Body of pancreas (tissue), 4 donors: ENCODE results near the gene SORCS2. TPM values are rescaled to one million over a fixed set of nuclear protein-coding genes. Genes with fewer than 3 reads are reported as not detected.

ENCODE experiments used
- ATAC-seq: fragments of 150-250 bp; one replicate; pipeline ENCODE4 v1.9.1; 2016
- DNase-seq, 4 donors: peaks; one replicate each; pipeline ENCODE4 v3.0.0-alpha.2; 2019
- H3K27ac ChIP-seq, 4 donors: fragments of 200-600 bp; sonication (generic); 1 replicate in 3 of 4; 2 replicates in 1 of 4; pipeline versions ENCODE4 v1.5.1 to v1.6.1; 2016 to 2019; ENCODE audit warnings: mild to moderate bottlenecking in 1 of 4, mixed read lengths in 1 of 4, moderate library complexity in 1 of 4
- H3K27me3 ChIP-seq, 2 donors: fragments of 200-600 bp; sonication (generic); one replicate each; pipeline ENCODE4 v1.6.0; 2016; ENCODE audit warnings: mild to moderate bottlenecking in 1 of 2
- H3K36me3 ChIP-seq, 2 donors: fragments of 200-600 bp; sonication (generic); replicated peaks in 1 of 2; 2 replicates each; pipeline ENCODE4 v1.5.1; 2016; ENCODE audit warnings: low read depth in 2 of 2; ENCODE audit not compliant: insufficient read depth in 1 of 2
- H3K4me1 ChIP-seq: fragments of 200-600 bp; sonication (generic); one replicate; pipeline ENCODE4 v1.6.0; 2016
- H3K4me3 ChIP-seq, 2 donors: fragments of 200-600 bp; sonication (generic); 1 replicate in 1 of 2; 2 replicates in 1 of 2; pipeline ENCODE4 v1.5.1; 2016 to 2019
- H3K9me3 ChIP-seq, 3 donors: fragments of 200-600 bp; sonication (generic); 1 replicate in 2 of 3; 2 replicates in 1 of 3; pipeline ENCODE4 v1.5.1; 2016
- CTCF ChIP-seq, 7 experiments: fragments of 450-650 bp in 4 of 7; fragments of 200-600 bp in 3 of 7; sonication (generic) in 3 of 7; IDR thresholded peaks; one replicate each; pipeline ENCODE4 v1.5.1; 2016 to 2019; ENCODE audit warnings: antibody characterized with exemption in 7 of 7
- POLR2A ChIP-seq, 3 donors: fragments of 450-650 bp; IDR thresholded peaks; one replicate each; pipeline ENCODE4 v1.6.1; 2016; ENCODE audit warnings: antibody characterized with exemption in 3 of 3, mild to moderate bottlenecking in 2 of 3
- WGBS, 2 donors: methylation state at CpG; one replicate each; pipeline ENCODE4 v1.1.5; 2017; 5-methylcytosine and 5-hydroxymethylcytosine counted together
- intact Hi-C: fragments of 100-400 bp; cut with DNase I; formaldehyde crosslinking; loops from one replicate; pipeline ENCODE4 v1.15.1; 2023
- total RNA-seq, 2 donors: library from RNA; depleted of rRNA; stranded (reverse); fragments of >200 nt; gene quantifications; one replicate each; pipeline ENCODE4 v1.1.0, GENCODE V29; 2016

The SORCS2 gene
- total RNA-seq, 2 donors from 2014 or later: 0.26 to 0.33 TPM

GRCh38 chr4:7360806-7361205, 168.5 kb downstream of the SORCS2 start:
- Histone ChIP-seq H3K27me3 (no peaks in the 10 kb centered on the region), H3K27ac (no peak overlapping the region), H3K9me3 (no peaks in the 10 kb centered on the region), H3K4me1 (peaks cover 3% of the 10 kb centered on the region), H3K36me3 (no peaks in the 10 kb centered on the region), H3K4me3 (no peak overlapping the region)
- intact Hi-C loops: no loop called here
- ATAC-seq (no peak), DNase-seq (no peak)
- TF ChIP-seq POLR2A (IDR thresholded peaks at IDR 0.05): no peak
- no peak for TF ChIP-seq CTCF (IDR thresholded peaks at IDR 0.05)
- WGBS, 2 donors: 51 to 56% methylated on average over 5 to 8 of the region's 8 CpGs

- 49 to 56% methylated on average over 14 of the region's 14 CpGs for WGBS, 2 donors
Observed at GRCh38 chr4:7361280-7361895, 169.1 kb downstream of the SORCS2 start.

GRCh38 chr4:7362341-7362740, 170.0 kb downstream of the SORCS2 start:
- no peaks in the 10 kb centered on the region for H3K27me3 ChIP-seq
- ATAC-seq (no peak), DNase-seq (no peak)
- H3K36me3 ChIP-seq: no peaks in the 10 kb centered on the region
- no peaks in the 10 kb centered on the region for H3K9me3 ChIP-seq
- WGBS, 2 donors: 59 to 88% methylated on average over 2 of the region's 2 CpGs
- H3K4me1 ChIP-seq: peaks cover 8% of the 10 kb centered on the region
- no peak overlapping the region for H3K4me3 ChIP-seq
- intact Hi-C loops: no loop called here
- no peak for TF ChIP-seq POLR2A (IDR thresholded peaks at IDR 0.05)
- no peak for TF ChIP-seq CTCF (IDR thresholded peaks at IDR 0.05)
- no peak overlapping the region for H3K27ac ChIP-seq

More at GRCh38 chr4:7361280-7361895, 169.1 kb downstream of the SORCS2 start:
- Histone ChIP-seq H3K9me3 (no peaks in the 10 kb centered on the region), H3K4me1 (peaks cover 8% of the 10 kb centered on the region), H3K27me3 (no peaks in the 10 kb centered on the region), H3K27ac (no peak overlapping the region), H3K36me3 (no peaks in the 10 kb centered on the region), H3K4me3 (no peak overlapping the region)
- ATAC-seq: no peak
- no peak for DNase-seq
- TF ChIP-seq CTCF (IDR thresholded peaks at IDR 0.05): no peak
- no peak for TF ChIP-seq POLR2A (IDR thresholded peaks at IDR 0.05)
- intact Hi-C loops: no loop called here

GRCh38 chr4:7362862-7363430, 170.6 kb downstream of the SORCS2 start:
- intact Hi-C loops: no loop called here
- WGBS, 2 donors: 89 to 95% methylated on average over 4 of the region's 4 CpGs
- Histone ChIP-seq H3K27me3 (no peaks in the 10 kb centered on the region), H3K4me1 (peaks cover 8% of the 10 kb centered on the region), H3K27ac (no peak overlapping the region), H3K9me3 (no peaks in the 10 kb centered on the region), H3K36me3 (no peaks in the 10 kb centered on the region), H3K4me3 (no peak overlapping the region)
- no peak for ATAC-seq
- TF ChIP-seq CTCF (IDR thresholded peaks at IDR 0.05) (no peak), POLR2A (IDR thresholded peaks at IDR 0.05) (no peak)
- no peak for DNase-seq

GRCh38 chr4:7364979-7365378, 172.6 kb downstream of the SORCS2 start:
- peaks cover 8% of the 10 kb centered on the region for H3K4me1 ChIP-seq
- ATAC-seq: no peak
- intact Hi-C loops: no loop called here
- H3K27me3 ChIP-seq: no peaks in the 10 kb centered on the region
- TF ChIP-seq POLR2A (IDR thresholded peaks at IDR 0.05): no peak
- no peak for TF ChIP-seq CTCF (IDR thresholded peaks at IDR 0.05)
- no peaks in the 10 kb centered on the region for H3K36me3 ChIP-seq
- H3K27ac ChIP-seq: no peak overlapping the region
- WGBS, 2 donors: 46 to 54% methylated on average over 5 of the region's 5 CpGs
- H3K4me3 ChIP-seq: no peak overlapping the region
- DNase-seq: no peak
- H3K9me3 ChIP-seq: no peaks in the 10 kb centered on the region
